ENCODE data around the gene PRDM5.

- TF ChIP-seq MTA3 (CRISPR knock-in tag; IDR thresholded peaks at IDR 0.05) (no peak), HMGXB4 (CRISPR knock-in tag; IDR thresholded peaks at IDR 0.05; ENCODE audit: borderline replicate concordance in 1 of 2, low read depth in 1 of 2) (no peak), CENPBD1 (CRISPR knock-in tag; IDR thresholded peaks at IDR 0.05; ENCODE audit: borderline replicate concordance, low read depth) (no peak), CREB3 (CRISPR knock-in tag; IDR thresholded peaks at IDR 0.05) (no peak)
These were observed 5.6 kb downstream of the PRDM5 start for GRCh38 chr4:120916937-120917336.
